ENCODE data around the gene DUSP8. TPM values are rescaled to one million over a fixed set of nuclear protein-coding genes. Genes with fewer than 3 reads are reported as not detected.

Gene DUSP8
- polyA plus RNA-seq, 2 of the 4 experiments (the other 2 are of a cell fraction) = 0.72 to 2.6 TPM

GRCh38 chr11:1570531-1570895, 1.6 kb downstream of the DUSP8 start:
- peak overlapping the region; percentile 99 for H3K4me2 ChIP-seq
- POLR2A ChIA-PET = interaction anchor here (1.0 kb wide), 1 partner anchor 11 kb away, joined by 3 read pairs; no protein-coding TSS in a partner anchor
- 86% methylated on average over 7 of the region's 8 CpGs for WGBS (ENCODE audit: missing lambda C conversion rate)

DNA sequence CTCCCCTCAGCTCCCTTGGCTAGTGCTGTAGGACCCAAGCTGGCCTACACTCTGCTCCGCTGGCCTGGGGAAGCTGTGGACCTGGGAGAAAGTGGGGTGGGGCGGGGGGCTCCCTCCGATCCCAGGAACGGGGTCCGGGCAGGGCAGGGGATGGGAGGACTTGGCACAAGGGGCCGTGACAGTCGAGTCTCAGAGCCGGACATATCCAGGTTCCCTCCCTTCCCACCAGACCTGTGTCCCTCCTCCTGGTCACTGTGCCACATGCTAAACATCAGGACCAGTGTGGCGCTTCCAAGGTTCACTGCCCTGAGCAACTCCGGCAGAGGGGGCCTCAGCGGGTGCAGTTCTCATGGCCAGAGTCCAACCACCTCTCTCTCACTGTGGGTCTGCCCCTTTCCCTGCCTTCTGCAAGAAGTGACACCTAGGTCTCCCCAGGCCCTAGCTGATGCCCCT, 2.0 kb downstream of the DUSP8 start:
- no peak for ATAC-seq
- WGBS (ENCODE audit: missing lambda C conversion rate) = 89% methylated on average over 8 of the region's 11 CpGs
- TF ChIP-seq TP53 (CRISPR knock-in tag; IDR thresholded peaks at IDR 0.05) = no peak
- TF ChIP-seq HEYL (CRISPR knock-in tag; IDR thresholded peaks at IDR 0.05) = no peak
- TF ChIP-seq RARB (CRISPR knock-in tag; IDR thresholded peaks at IDR 0.05) = no peak
- TF ChIP-seq CBX8 (IDR thresholded peaks at IDR 0.05) = no peak
- no peak for TF ChIP-seq CTCF (IDR thresholded peaks at IDR 0.05)
- TF ChIP-seq, protein P1, sequence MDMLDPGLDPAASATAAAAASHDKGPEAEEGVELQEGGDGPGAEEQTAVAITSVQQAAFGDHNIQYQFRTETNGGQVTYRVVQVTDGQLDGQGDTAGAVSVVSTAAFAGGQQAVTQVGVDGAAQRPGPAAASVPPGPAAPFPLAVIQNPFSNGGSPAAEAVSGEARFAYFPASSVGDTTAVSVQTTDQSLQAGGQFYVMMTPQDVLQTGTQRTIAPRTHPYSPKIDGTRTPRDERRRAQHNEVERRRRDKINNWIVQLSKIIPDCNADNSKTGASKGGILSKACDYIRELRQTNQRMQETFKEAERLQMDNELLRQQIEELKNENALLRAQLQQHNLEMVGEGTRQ (IDR thresholded peaks at IDR 0.05) = no peak
- no peak for TF ChIP-seq FOXS1 (CRISPR knock-in tag; IDR thresholded peaks at IDR 0.05)
- TF ChIP-seq, protein P2, sequence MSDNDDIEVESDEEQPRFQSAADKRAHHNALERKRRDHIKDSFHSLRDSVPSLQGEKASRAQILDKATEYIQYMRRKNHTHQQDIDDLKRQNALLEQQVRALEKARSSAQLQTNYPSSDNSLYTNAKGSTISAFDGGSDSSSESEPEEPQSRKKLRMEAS (IDR thresholded peaks at IDR 0.05) = no peak
- no peak for TF ChIP-seq HOXB5 (CRISPR knock-in tag; IDR thresholded peaks at IDR 0.05)
- H3K27ac ChIP-seq = no peak overlapping the region; a peak in 1 of 6 replicates
- POLR2A ChIA-PET = interaction anchor here (1.0 kb wide), 1 partner anchor 10 kb away, joined by 3 read pairs; no protein-coding TSS in a partner anchor
- peaks cover 38% of the 10 kb centered on the region for H3K4me1 ChIP-seq
- DNase-seq (ENCODE audit: low read depth in 1 of 2, low spot score in 1 of 2) = no peak
- no peak overlapping the region for H3K4me3 ChIP-seq
- H3K9me3 ChIP-seq = no peaks in the 10 kb centered on the region
- peak overlapping the region; percentile 99 for H3K4me2 ChIP-seq
- CTCF ChIA-PET = interaction anchor here (0.6 to 26.3 kb wide), 4 partner anchors 10 to 27 kb away, joined by 3 to 719 read pairs (median 10); no protein-coding TSS in a partner anchor
- FAIRE-seq = no peak

More at GRCh38 chr11:1570531-1570895, 1.6 kb downstream of the DUSP8 start:
- no peak for FAIRE-seq
- Histone ChIP-seq H3K27ac (peak overlapping the region in 1 of 2 experiments; percentile 95; a peak in 3 of 6 replicates), H3K4me3 (peak overlapping the region; percentile 74; the same call in 2 of the 3 replicates), H3K9me3 (no peaks in the 10 kb centered on the region), H3K4me1 (peaks cover 37% of the 10 kb centered on the region)
- CTCF ChIA-PET = interaction anchor here (0.6 to 26.3 kb wide), 5 partner anchors 10 to 27 kb away, joined by 3 to 719 read pairs (median 3); no protein-coding TSS in a partner anchor
- no peak for DNase-seq (ENCODE audit: low read depth in 1 of 2, low spot score in 1 of 2)
- ATAC-seq = no peak
- TF ChIP-seq POLR2A (IDR thresholded peaks at IDR 0.05; ENCODE audit: low read length) = no peak
- TF ChIP-seq, protein P1 (IDR thresholded peaks at IDR 0.05) = peak; percentile 34; the same call in 1 of the 2 replicates

GRCh38 chr11:1569251-1569780, 2.8 kb downstream of the DUSP8 start:
- POLR2A ChIA-PET = interaction anchor here (1.0 kb wide), 1 partner anchor 9 kb away, joined by 3 read pairs; no protein-coding TSS in a partner anchor
- DNase-seq (ENCODE audit: low read depth in 1 of 2, low spot score in 1 of 2) (no peak), FAIRE-seq (no peak), ATAC-seq (no peak)
- no peak overlapping the region for H3K4me2 ChIP-seq
- no peaks in the 10 kb centered on the region for H3K9me3 ChIP-seq
- no peak overlapping the region for H3K4me3 ChIP-seq
- CTCF ChIA-PET = interaction anchor here (1.8 to 26.3 kb wide), 3 partner anchors 10 to 276 kb away, joined by 4 to 719 read pairs (median 16); no protein-coding TSS in a partner anchor
- H3K27ac ChIP-seq = no peak overlapping the region
- WGBS (ENCODE audit: missing lambda C conversion rate) = 80% methylated on average over 12 of the region's 14 CpGs
- TF ChIP-seq ZSCAN20 (CRISPR knock-in tag; IDR thresholded peaks at IDR 0.05) (no peak), CEBPB (IDR thresholded peaks at IDR 0.05) (no peak), NPAS2 (CRISPR knock-in tag; IDR thresholded peaks at IDR 0.05; ENCODE audit: borderline replicate concordance) (no peak), HES2 (IDR thresholded peaks at IDR 0.05) (no peak), FOXS1 (CRISPR knock-in tag; IDR thresholded peaks at IDR 0.05) (no peak), NR3C1 (IDR thresholded peaks at IDR 0.05) (no peak)
- H3K4me1 ChIP-seq = peaks cover 43% of the 10 kb centered on the region

All from A549 (cell line).